Urothelium cell line (cell line): Measurements from ENCODE around the gene BASP1.
A peak's percentile ranks its signal among the peaks of the same experiment; 100 is the strongest.
"Not testable (repeated sequence)": the region's sequence is repeated elsewhere in the genome, so short reads cannot be mapped to it uniquely, and the experiment has no call there.

Experiments
- DNase-seq: peaks from one replicate; pipeline ENCODE4 v3.0.0; 2011; ENCODE audit warnings: low spot score, mixed read lengths
- FAIRE-seq: peaks from 2 replicates; lab custom pipeline; 2011; peaks lifted over from hg19 to GRCh38; lab: Jason Lieb, UNC

BASP1 gene

GRCh38 chr5:17249029-17249634 is 31.7 kb downstream of the BASP1 start:
- peak; percentile 61 for FAIRE-seq
- peak; percentile 95 for DNase-seq

DNA sequence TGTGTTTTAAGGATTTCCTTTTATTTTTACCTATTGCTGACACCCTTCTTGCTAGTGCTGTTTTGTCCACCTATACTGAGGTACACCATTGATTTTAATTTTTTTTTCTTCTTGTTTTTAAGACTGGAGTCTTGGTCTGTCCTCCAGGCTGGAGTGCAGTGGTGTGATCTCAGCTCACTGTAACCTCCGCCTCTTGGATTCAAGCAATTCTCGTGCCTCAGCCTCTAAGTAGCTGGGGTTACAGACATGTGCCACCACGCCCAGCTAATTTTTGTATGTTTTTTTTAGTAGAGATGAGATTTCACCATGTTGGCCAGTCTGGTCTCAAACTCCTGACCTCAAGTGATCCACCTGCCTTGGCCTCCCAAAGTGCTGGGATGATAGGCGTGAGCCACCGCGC is 32.4 kb downstream of the BASP1 start:
- DNase-seq, FAIRE-seq: not testable (repeated sequence)

DNA sequence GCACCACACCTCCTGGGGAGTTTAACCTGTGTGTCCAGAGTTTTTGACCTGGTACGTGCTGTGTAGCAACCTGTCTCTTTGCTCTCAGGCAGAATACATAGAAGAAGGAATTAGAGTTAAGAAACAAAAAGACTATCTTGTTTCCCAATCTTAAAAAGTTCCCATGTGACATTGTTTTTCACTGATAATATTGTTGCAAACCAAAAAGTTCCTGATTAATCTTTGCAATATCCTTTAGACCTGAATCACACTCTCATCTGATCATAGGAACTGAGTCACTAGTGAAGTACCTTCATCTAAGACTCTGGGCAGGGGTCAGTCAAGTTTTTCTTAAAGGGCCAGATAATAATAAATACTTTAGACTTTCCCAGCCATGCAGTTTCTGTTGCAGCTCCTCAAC is 35.1 kb downstream of the BASP1 start:
- no peak for DNase-seq
- no peak for FAIRE-seq

GRCh38 chr5:17255471-17256021 is 38.1 kb downstream of the BASP1 start:
- FAIRE-seq (peak; percentile 5), DNase-seq (no peak)

DNA sequence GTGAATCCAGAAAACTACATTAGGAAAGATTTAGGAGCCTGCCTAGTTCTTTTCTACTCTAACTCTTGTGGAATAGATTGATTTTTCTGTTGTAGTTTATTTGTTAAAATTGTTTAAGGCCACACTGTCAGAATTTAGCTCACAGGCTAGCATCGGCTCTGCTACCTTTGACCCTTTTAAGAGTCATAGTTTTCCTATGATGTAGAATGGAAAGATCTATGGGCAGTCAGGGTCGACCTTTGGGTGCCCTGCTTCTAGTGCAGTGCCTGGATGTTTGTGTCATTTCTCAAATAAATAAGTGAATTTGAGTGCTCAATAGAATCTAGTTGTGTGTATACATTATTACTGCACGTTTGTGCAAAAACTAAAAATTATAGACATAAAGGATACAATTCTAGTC is 38.7 kb downstream of the BASP1 start:
- FAIRE-seq (no peak), DNase-seq (no peak)

GRCh38 chr5:17256839-17257238 is 39.4 kb downstream of the BASP1 start:
- no peak for DNase-seq
- no peak for FAIRE-seq

DNA sequence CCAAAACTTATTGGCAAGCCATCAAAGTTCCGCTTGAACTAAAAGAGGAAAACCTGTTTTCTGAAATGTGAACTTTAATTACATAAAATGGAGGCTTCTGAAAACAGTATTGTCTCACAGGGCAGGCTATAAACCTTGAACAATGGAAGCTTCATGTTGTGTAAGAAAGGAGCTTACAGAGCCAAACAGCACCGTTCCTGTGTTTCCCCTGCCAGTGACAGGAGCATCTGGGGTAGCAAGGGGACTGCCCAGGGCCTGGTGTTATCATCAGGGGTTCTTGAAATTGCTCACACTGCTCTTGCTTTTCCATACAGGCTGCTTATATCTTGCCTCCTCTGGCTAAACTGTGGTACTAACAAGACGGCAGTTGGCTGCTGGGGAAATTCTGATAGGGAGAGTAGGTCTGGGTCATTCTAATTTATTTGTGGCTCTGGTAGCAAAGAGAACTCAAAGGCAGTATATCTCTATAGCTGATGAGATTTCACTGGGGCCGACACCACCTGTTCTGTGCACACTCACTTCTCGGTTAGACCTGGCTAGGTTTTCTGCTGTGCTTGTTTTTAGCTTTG is 40.4 kb downstream of the BASP1 start:
- FAIRE-seq (no peak), DNase-seq (no peak)

DNA sequence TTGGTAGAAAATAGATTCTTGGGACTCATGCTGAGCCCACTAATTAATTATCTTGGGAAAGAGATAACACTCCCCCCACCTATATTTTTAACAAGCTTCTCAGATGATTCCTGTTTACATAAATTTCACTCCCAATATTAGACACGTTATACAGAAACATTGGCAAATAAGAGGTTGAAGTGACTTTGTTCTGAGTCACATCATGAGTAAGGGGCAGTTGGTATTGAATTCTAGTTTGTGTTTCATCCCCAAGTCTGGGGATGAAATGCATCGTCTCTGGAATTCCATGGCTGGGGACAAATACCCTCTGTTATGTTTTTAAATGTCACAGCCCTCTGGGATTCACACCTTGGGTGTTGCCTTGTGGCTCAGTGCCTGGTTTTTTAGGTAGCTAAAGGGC is 41.0 kb downstream of the BASP1 start:
- DNase-seq (peak; percentile 19), FAIRE-seq (no peak)

GRCh38 chr5:17259012-17259411 is 41.6 kb downstream of the BASP1 start:
- FAIRE-seq, DNase-seq: not testable (repeated sequence)

DNA sequence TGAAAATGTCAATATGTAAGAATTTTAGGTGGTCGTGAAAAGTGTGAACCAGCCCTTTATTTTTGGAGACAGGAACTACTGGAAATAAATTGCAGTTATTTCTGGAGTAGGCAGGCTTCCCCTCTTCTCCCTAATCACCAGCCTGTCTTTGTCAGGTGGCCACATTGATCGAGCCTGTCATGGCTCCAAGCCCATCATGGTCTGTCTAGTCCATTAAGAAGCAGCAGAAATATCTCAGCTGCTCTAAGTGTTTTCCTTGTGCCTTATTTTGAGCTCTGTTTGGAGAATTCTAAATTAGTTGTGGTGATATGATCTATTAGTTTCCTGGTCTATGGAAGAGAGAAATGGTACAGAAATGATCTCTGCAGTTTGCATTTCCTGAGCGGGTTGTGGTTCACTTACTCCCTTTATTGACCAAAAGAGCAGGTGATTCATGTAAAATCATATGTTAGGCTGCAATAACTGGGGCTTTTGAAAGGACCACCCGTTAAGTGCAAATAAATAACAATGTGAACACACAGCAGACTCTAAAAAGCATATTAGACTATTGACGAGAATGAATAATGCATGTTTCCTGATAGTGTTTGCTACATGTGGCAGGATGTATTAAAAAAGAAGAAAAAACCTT is 42.3 kb downstream of the BASP1 start:
- DNase-seq (no peak), FAIRE-seq (peak; percentile 23)

DNA sequence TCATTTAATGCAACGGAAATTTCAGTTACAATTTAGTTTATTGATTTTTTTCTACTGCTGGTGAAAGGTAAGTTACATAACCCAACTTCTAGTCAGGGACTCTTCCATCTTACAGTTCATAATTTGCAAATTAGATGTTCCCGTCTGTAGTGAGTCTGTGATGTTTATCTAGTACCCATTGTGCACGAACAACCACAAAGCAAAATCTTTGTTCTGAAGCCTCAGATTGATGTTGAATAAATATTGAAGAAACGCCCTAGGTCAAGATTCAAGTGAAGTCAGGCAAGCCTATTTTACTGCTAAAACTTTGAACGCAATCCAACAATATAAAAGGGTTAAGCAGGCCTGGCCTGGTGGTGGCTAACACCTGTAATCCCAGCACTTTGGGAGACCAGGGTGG is 43.1 kb downstream of the BASP1 start:
- FAIRE-seq (no peak), DNase-seq (no peak)

DNA sequence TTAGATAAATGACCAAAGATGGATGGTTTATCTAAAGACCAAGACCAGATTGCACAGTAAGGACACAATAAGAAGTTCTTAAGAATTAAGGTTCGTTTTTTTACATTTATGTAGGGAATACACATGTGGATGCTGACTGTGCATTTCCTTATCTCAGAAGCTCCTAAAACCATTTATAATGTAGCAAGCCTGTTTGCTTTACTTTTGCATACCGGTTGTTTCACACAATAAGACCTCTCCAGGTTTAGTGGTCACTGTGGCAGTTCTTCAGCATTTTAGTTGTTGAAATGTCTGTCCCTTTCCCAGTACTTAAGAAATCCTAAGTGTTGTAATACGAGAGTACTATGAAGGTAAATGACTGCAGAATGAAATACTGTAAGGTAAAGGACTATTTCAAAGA is 43.6 kb downstream of the BASP1 start:
- no peak for DNase-seq
- no peak for FAIRE-seq

DNA sequence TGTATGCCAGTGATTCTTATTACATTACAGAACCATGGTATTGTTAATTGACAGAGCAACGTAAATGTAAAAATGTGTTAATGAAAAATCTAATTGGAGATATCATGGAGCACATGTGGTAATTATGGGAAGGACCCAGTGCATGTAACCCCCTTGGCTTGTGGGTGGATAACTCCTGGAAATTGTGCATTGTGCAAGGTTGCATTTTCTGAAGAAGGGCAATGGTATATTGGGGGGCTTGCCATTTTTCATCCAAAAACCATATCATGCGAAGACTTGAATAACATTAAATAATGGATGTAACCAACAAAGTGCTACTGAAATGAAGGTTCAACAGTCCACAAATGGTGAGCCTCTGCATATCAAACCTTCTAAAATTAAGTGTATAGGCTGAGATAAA is 47.6 kb downstream of the BASP1 start:
- FAIRE-seq (no peak), DNase-seq (no peak)

GRCh38 chr5:17267106-17267505 is 49.7 kb downstream of the BASP1 start:
- FAIRE-seq, result no peak
- DNase-seq, result no peak

- DNase-seq (no peak), FAIRE-seq (no peak)
These were observed 51.8 kb downstream of the BASP1 start for GRCh38 chr5:17269201-17269600.

- no peak for FAIRE-seq
- DNase-seq, result no peak
These were observed 54.7 kb downstream of the BASP1 start for GRCh38 chr5:17272111-17272510.

GRCh38 chr5:17275289-17276158 is 58.1 kb downstream of the BASP1 start:
- DNase-seq (no peak), FAIRE-seq (no peak)

GRCh38 chr5:17276445-17276844 is 59.0 kb downstream of the BASP1 start:
- no peak for DNase-seq
- no peak for FAIRE-seq

DNA sequence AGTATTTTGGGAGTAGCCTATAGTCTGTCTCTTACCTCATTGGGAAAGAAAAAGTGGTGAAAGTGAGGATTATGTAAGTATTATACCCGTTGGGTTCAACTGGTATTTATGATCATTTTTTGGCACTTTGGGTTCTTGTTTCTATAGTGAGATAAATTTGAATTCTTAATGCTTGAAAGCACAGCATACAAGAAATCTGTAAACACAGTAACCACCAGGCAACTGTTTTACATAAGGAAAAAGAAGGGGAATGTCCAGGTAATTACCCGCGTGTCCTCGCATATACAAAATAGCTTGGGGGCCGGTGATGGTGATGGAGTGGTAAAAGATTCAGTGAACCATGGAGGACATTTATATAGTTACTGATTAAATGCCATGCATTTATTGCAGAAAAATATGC is 60.5 kb downstream of the BASP1 start:
- DNase-seq, result no peak
- FAIRE-seq, result no peak

GRCh38 chr5:17278931-17279330 is 61.5 kb downstream of the BASP1 start:
- FAIRE-seq, result no peak
- no peak for DNase-seq

DNA sequence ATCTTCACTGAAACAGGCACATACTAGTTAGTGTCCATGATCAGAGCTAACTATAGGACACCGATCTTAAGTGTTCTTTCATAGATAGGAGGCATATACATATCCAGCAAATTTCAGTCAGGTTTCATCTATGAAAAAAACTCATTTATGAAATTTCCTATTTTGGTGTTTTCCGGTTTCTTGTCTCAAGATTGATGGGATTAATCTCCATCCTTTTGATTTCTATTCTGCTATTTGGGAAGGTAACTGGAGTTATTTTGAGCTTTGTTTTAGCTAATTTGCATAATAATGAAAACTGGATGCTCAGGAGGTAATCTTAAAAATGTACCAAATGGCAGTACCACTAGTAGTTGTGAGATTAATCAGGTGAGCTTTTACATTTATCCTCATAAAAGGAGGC is 62.1 kb downstream of the BASP1 start:
- FAIRE-seq (no peak), DNase-seq (no peak)
